Measurements from ENCODE around the gene KAT6B. TPM values are rescaled to one million over a fixed set of nuclear protein-coding genes. Genes with fewer than 3 reads are reported as not detected.

Gene KAT6B
- total and polyA plus RNA-seq, 2 of the 8 experiments (the other 6 are each of a cell fraction or from before 2014, with no cell fraction given): 7.3 to 30.8 TPM

GRCh38 chr10:74988054-74988775 is 161.8 kb downstream of the KAT6B start:
- no peak overlapping the region for H3K14ac ChIP-seq (ENCODE audit: insufficient read length)
- no peak overlapping the region for H3K4ac ChIP-seq (replicated peaks; ENCODE audit: insufficient read length, low read depth, low read length)
- H2BK20ac ChIP-seq (ENCODE audit: low read length): no peak overlapping the region
- H2BK120ac ChIP-seq (replicated peaks; ENCODE audit: low read depth, low read length): no peak overlapping the region
- POLR2A ChIA-PET (ENCODE audit: partially characterized antibody): no interaction called here
- CTCF ChIA-PET (ENCODE audit: partially characterized antibody): interaction anchor here (0.9 to 3.5 kb wide), 2 partner anchors 11 to 240 kb away, joined by 3 to 10 read pairs; no protein-coding TSS in a partner anchor
- H3K56ac ChIP-seq (replicated peaks; ENCODE audit: insufficient read length, low read depth, low read length): no peak overlapping the region
- no peaks in the 10 kb centered on the region for H3K4me1 ChIP-seq (replicated peaks in 1 of 4; ENCODE audit: control insufficient read depth in 3 of 4, insufficient read depth in 4 of 4, low read length in 3 of 4)
- no peaks in the 10 kb centered on the region for H3K27me3 ChIP-seq (replicated peaks in 1 of 4; ENCODE audit: control insufficient read depth in 3 of 4, extremely low read depth in 1 of 4, insufficient read depth in 3 of 4, low read length in 3 of 4)
- peaks cover 0 to 3% (median 1%) of the 10 kb centered on the region in 4 experiments; a peak in 2 of 8 replicates for H3K36me3 ChIP-seq (ENCODE audit: control insufficient read depth in 2 of 4, insufficient read depth in 4 of 4, low read length in 3 of 4)
- H2AK5ac ChIP-seq (ENCODE audit: low read depth, low read length): no peak overlapping the region
- no peaks in the 10 kb centered on the region; the same call in 1 of the 2 replicates for H3K79me1 ChIP-seq (ENCODE audit: low read depth, low read length)
- no peak overlapping the region for H4K8ac ChIP-seq (ENCODE audit: extremely low read depth, insufficient read depth, low read length)
- H4K20me1 ChIP-seq (replicated peaks in 1 of 2; ENCODE audit: control insufficient read depth in 1 of 2, insufficient read depth in 2 of 2, low read length in 2 of 2): no peaks in the 10 kb centered on the region
- H3K9ac ChIP-seq (replicated peaks in 1 of 4; ENCODE audit: extremely low read depth in 1 of 4, low read depth in 3 of 4, low read length in 3 of 4): no peak overlapping the region
- H4K91ac ChIP-seq (replicated peaks; ENCODE audit: insufficient read length, low read length): no peak overlapping the region
- no peak overlapping the region for H3K18ac ChIP-seq (ENCODE audit: extremely low read depth, low read length)
- H3K27ac ChIP-seq (ENCODE audit: low read depth, low read length): no peak overlapping the region
- no peak overlapping the region for H2BK5ac ChIP-seq (ENCODE audit: low read depth, low read length)
- H2BK15ac ChIP-seq (ENCODE audit: low read length): no peak overlapping the region
- DNase-seq (ENCODE audit: low read depth in 1 of 2, low spot score in 2 of 2) (no peak), FAIRE-seq (no peak)
- no peak overlapping the region for H2AFZ ChIP-seq (ENCODE audit: low read length)
- no peaks in the 10 kb centered on the region for H3K23me2 ChIP-seq (ENCODE audit: low read depth, low read length)
- H3K23ac ChIP-seq (ENCODE audit: insufficient read length): no peak overlapping the region
- WGBS, 2 experiments (ENCODE audit: extremely low coverage in 1 of 2, insufficient coverage in 1 of 2, insufficient read length in 1 of 2, insufficient replicate concordance in 2 of 2, low coverage in 1 of 2, low lambda C conversion rate in 2 of 2, missing lambda C conversion rate in 1 of 2): 81% methylated on average over 2 of the region's 2 CpGs; no CpG with 5 or more reads in 1 of the 2 experiments
- no peak overlapping the region for H4K5ac ChIP-seq (ENCODE audit: insufficient read length, low read depth, low read length)
- no peak for TF ChIP-seq SIX5 (IDR thresholded peaks at IDR 0.05; ENCODE audit: low read depth, low read length)
- no peak for TF ChIP-seq JUND (IDR thresholded peaks at IDR 0.05; ENCODE audit: low read length)
- no peak for TF ChIP-seq JUN (IDR thresholded peaks at IDR 0.05; ENCODE audit: low read depth, low read length)
- no peak for TF ChIP-seq CREB1 (IDR thresholded peaks at IDR 0.05)
- TF ChIP-seq RXRA (IDR thresholded peaks at IDR 0.05; ENCODE audit: insufficient read depth, low read depth, low read length): no peak
- no peak for TF ChIP-seq KDM4A (IDR thresholded peaks at IDR 0.05; ENCODE audit: low read depth, low read length, severe bottlenecking)
- TF ChIP-seq CBX8 (IDR thresholded peaks at IDR 0.05; ENCODE audit: borderline replicate concordance, low read depth, low read length): no peak
- no peak for TF ChIP-seq SP4 (IDR thresholded peaks at IDR 0.05; ENCODE audit: low read length)
- TF ChIP-seq RNF2 (IDR thresholded peaks at IDR 0.05; ENCODE audit: borderline replicate concordance, low read depth, low read length, missing control alignments, poor library complexity, severe bottlenecking): no peak
- no peak overlapping the region for H3K4me3 ChIP-seq (ENCODE audit: extremely low read depth in 1 of 4, insufficient read depth in 2 of 4, low read depth in 3 of 4, low read length in 4 of 4)
- H2BK12ac ChIP-seq (ENCODE audit: low read depth, low read length): no peak overlapping the region
- no peaks in the 10 kb centered on the region for H3K9me3 ChIP-seq (ENCODE audit: insufficient read depth in 2 of 2, low read depth in 1 of 2, low read length in 1 of 2)
- no peaks in the 10 kb centered on the region for H3K79me2 ChIP-seq (ENCODE audit: control insufficient read depth in 1 of 2, insufficient read depth in 2 of 2, low read length in 2 of 2)
- no peak overlapping the region for H3K4me2 ChIP-seq (ENCODE audit: insufficient read depth in 1 of 2, low read depth in 2 of 2, low read length in 2 of 2)

Measured in H1 (cell line).